Liver (tissue), 9 donors: ENCODE results near the gene WSCD2. TPM values are rescaled to one million over a fixed set of nuclear protein-coding genes. Genes with fewer than 3 reads are reported as not detected.

Experiments used
- DNase-seq: peaks from one replicate; pipeline ENCODE4 v3.0.0-alpha.2; 2017; ENCODE audit warnings: low spot score
- H3K27ac ChIP-seq, 2 donors: one replicate each; pipeline ENCODE4 v1.7.0; 2013; ENCODE audit warnings: inconsistent platforms in 2 of 2, low read length in 2 of 2, control low read depth in 1 of 2, low read depth in 1 of 2, mild to moderate bottlenecking in 1 of 2
- H3K27me3 ChIP-seq, 4 donors: one replicate each; pipeline versions ENCODE4 v1.6.1 to v1.7.0; 2013; ENCODE audit warnings: low read length in 3 of 4, inconsistent platforms in 1 of 4, mild to moderate bottlenecking in 1 of 4, moderate library complexity in 1 of 4; ENCODE audit not compliant: control insufficient read depth in 4 of 4, insufficient read depth in 4 of 4
- H3K36me3 ChIP-seq, 4 donors: one replicate each; pipeline versions ENCODE4 v1.6.1 to v1.7.0; 2013; ENCODE audit warnings: low read length in 3 of 4, mild to moderate bottlenecking in 3 of 4, low read depth in 1 of 4, moderate library complexity in 1 of 4; ENCODE audit not compliant: control insufficient read depth in 4 of 4, insufficient read depth in 3 of 4
- H3K4me1 ChIP-seq, 4 donors: one replicate each; pipeline versions ENCODE4 v1.6.1 to v1.7.0; 2013; ENCODE audit warnings: low read length in 3 of 4, mild to moderate bottlenecking in 3 of 4, moderate library complexity in 1 of 4; ENCODE audit not compliant: control insufficient read depth in 4 of 4, insufficient read depth in 4 of 4
- H3K4me3 ChIP-seq, 3 donors: one replicate each; pipeline versions ENCODE4 v1.6.1 to v1.7.0; 2013; ENCODE audit warnings: low read length in 3 of 3, control low read depth in 1 of 3, low read depth in 1 of 3, mild to moderate bottlenecking in 1 of 3
- H3K9ac ChIP-seq, 2 donors: one replicate each; pipeline ENCODE4 v1.7.0; 2013; ENCODE audit warnings: low read length in 2 of 2, mild to moderate bottlenecking in 2 of 2, moderate library complexity in 2 of 2, control low read depth in 1 of 2, low read depth in 1 of 2
- H3K9me3 ChIP-seq, 4 donors: one replicate each; pipeline versions ENCODE4 v1.6.1 to v1.7.0; 2013; ENCODE audit warnings: low read length in 3 of 4; ENCODE audit not compliant: control insufficient read depth in 4 of 4
- ATF3 ChIP-seq: IDR thresholded peaks from 2 replicates; pipeline ENCODE4 v1.6.1; 2016; ENCODE audit warnings: antibody characterized with exemption
- EGR1 ChIP-seq, 2 donors: IDR thresholded peaks; 2 replicates each; pipeline ENCODE4 v1.6.1; 2016 to 2018; ENCODE audit warnings: antibody characterized with exemption in 2 of 2, low read depth in 2 of 2
- FOXA1 ChIP-seq: IDR thresholded peaks from 2 replicates; pipeline ENCODE4 v1.6.1; 2016; ENCODE audit warnings: antibody characterized with exemption
- FOXA2 ChIP-seq: IDR thresholded peaks from 2 replicates; pipeline ENCODE4 v1.6.1; 2016; ENCODE audit warnings: antibody characterized with exemption
- GABPA ChIP-seq, 2 donors: IDR thresholded peaks in 1 of 2; conservative IDR thresholded peaks in 1 of 2; 2 replicates each; pipeline ENCODE4 v1.6.1; 2016; ENCODE audit warnings: antibody characterized with exemption in 2 of 2, mild to moderate bottlenecking in 1 of 2, moderate library complexity in 1 of 2
- HNF4A ChIP-seq, 2 donors: conservative IDR thresholded peaks; 2 replicates each; pipeline ENCODE4 v1.6.1; 2016; ENCODE audit warnings: antibody characterized with exemption in 2 of 2, mild to moderate bottlenecking in 2 of 2
- HNF4G ChIP-seq: IDR thresholded peaks from 2 replicates; pipeline ENCODE4 v1.6.1; 2016; ENCODE audit warnings: antibody characterized with exemption
- JUND ChIP-seq, 2 donors: IDR thresholded peaks; 2 replicates each; pipeline ENCODE4 v1.6.1; 2016; ENCODE audit warnings: antibody characterized with exemption in 2 of 2
- NR2F2 ChIP-seq: IDR thresholded peaks from 2 replicates; pipeline ENCODE4 v1.6.1; 2016; ENCODE audit warnings: antibody characterized with exemption
- RAD21 ChIP-seq, 2 donors: IDR thresholded peaks; 2 replicates each; pipeline ENCODE4 v1.6.1; 2016; ENCODE audit warnings: antibody characterized with exemption in 2 of 2, mild to moderate bottlenecking in 2 of 2
- REST ChIP-seq: IDR thresholded peaks from 2 replicates; pipeline ENCODE4 v1.6.1; 2016; ENCODE audit warnings: antibody characterized with exemption, mild to moderate bottlenecking
- RXRA ChIP-seq, 2 donors: IDR thresholded peaks; 2 replicates each; pipeline ENCODE4 v1.6.1; 2017 to 2018; ENCODE audit warnings: antibody characterized with exemption in 2 of 2, mild to moderate bottlenecking in 1 of 2
- SP1 ChIP-seq: IDR thresholded peaks from 2 replicates; pipeline ENCODE4 v1.6.1; 2018; ENCODE audit warnings: antibody characterized with exemption, mild to moderate bottlenecking
- TAF1 ChIP-seq: conservative IDR thresholded peaks from 2 replicates; pipeline ENCODE4 v1.6.1; 2016; ENCODE audit warnings: antibody characterized with exemption, mild to moderate bottlenecking
- YY1 ChIP-seq: IDR thresholded peaks from 2 replicates; pipeline ENCODE4 v1.6.1; 2016; ENCODE audit warnings: antibody characterized with exemption, mild to moderate bottlenecking
- ZBTB33 ChIP-seq: IDR thresholded peaks from 2 replicates; pipeline ENCODE4 v1.6.1; 2016; ENCODE audit warnings: antibody characterized with exemption
- WGBS: extraction: QIAGEN DNeasy Blood & Tissue Kit; methylation state at CpG from one replicate; pipeline ENCODE4 v1.1.7; 2013; 5-methylcytosine and 5-hydroxymethylcytosine counted together
- polyA plus RNA-seq, 2 donors: library from polyadenylated mRNA; stranded (reverse) in 1 of 2; unstranded in 1 of 2; fragments of 200-250 nt in 1 of 2; fragments of >200 nt in 1 of 2; fragmentation: Nextera tagmentation in 1 of 2; extraction: Ambion mirVana in 1 of 2; gene quantifications; one replicate each; pipeline versions ENCODE4 v1.2.1 to v1.2.3, GENCODE V29; 2013 to 2015
- total RNA-seq, 2 donors: library from RNA; depleted of rRNA; stranded (reverse); fragments of >200 nt; gene quantifications; one replicate each; pipeline ENCODE4 v1.2.3, GENCODE V29; 2014
- donor health status: healthy.
- donor health status: healthy.
- donor health status: healthy.
- donor health status: healthy.
- donor health status: healthy.

WSCD2 gene
- total and polyA plus RNA-seq, 4 donors, result under 0.01 to 0.09 (median 0.05) TPM; not detected in 1

GRCh38 chr12:108191086-108191485 lies 62.0 kb downstream of the WSCD2 start:
- Histone ChIP-seq H3K27ac (no peak overlapping the region), H3K9ac (no peak overlapping the region), H3K27me3 (no peaks in the 10 kb centered on the region), H3K9me3 (no peaks in the 10 kb centered on the region), H3K36me3 (no peaks in the 10 kb centered on the region), H3K4me1 (no peaks in the 10 kb centered on the region), H3K4me3 (no peak overlapping the region)
- DNase-seq, result no peak
- 57% methylated on average over 2 of the region's 2 CpGs for WGBS
- TF ChIP-seq ATF3, result no peak
- TF ChIP-seq RXRA (IDR thresholded peaks at IDR 0.05), result no peak
- no peak for TF ChIP-seq TAF1

GRCh38 chr12:108191938-108192337 lies 62.9 kb downstream of the WSCD2 start:
- Histone ChIP-seq H3K9ac (no peak overlapping the region), H3K9me3 (no peaks in the 10 kb centered on the region), H3K4me3 (no peak overlapping the region), H3K4me1 (no peaks in the 10 kb centered on the region), H3K27me3 (no peaks in the 10 kb centered on the region), H3K36me3 (no peaks in the 10 kb centered on the region), H3K27ac (no peak overlapping the region)
- no peak for DNase-seq
- TF ChIP-seq FOXA2, result no peak
- no peak for TF ChIP-seq ATF3
- TF ChIP-seq JUND (IDR thresholded peaks at IDR 0.05), result no peak
- TF ChIP-seq YY1, result no peak
- no peak for TF ChIP-seq RAD21 (IDR thresholded peaks at IDR 0.05)
- TF ChIP-seq FOXA1, result no peak
- TF ChIP-seq RXRA (IDR thresholded peaks at IDR 0.05), result no peak
- TF ChIP-seq REST, result no peak
- TF ChIP-seq NR2F2, result no peak
- no peak for TF ChIP-seq TAF1
- TF ChIP-seq GABPA (IDR thresholded peaks at IDR 0.05 in 1 of 2, conservative IDR thresholded peaks at IDR 0.05 in 1 of 2), result no peak
- TF ChIP-seq HNF4A (conservative IDR thresholded peaks at IDR 0.05), result no peak
- no peak for TF ChIP-seq EGR1 (IDR thresholded peaks at IDR 0.05; ENCODE audit: low read depth in 2 of 2)
- 39% methylated on average over 4 of the region's 4 CpGs for WGBS

GRCh38 chr12:108193493-108193892 lies 64.4 kb downstream of the WSCD2 start:
- no peaks in the 10 kb centered on the region for H3K36me3 ChIP-seq
- no peak overlapping the region for H3K9ac ChIP-seq
- no peaks in the 10 kb centered on the region for H3K4me1 ChIP-seq
- no peak for DNase-seq
- H3K27ac ChIP-seq, result no peak overlapping the region
- no peaks in the 10 kb centered on the region for H3K9me3 ChIP-seq
- no peak overlapping the region for H3K4me3 ChIP-seq
- WGBS, result 75% methylated on average over 5 of the region's 5 CpGs
- H3K27me3 ChIP-seq, result no peaks in the 10 kb centered on the region
- TF ChIP-seq EGR1 (IDR thresholded peaks at IDR 0.05; ENCODE audit: low read depth in 2 of 2) (no peak), HNF4G (no peak), RAD21 (IDR thresholded peaks at IDR 0.05) (no peak), TAF1 (no peak), ZBTB33 (no peak), FOXA2 (no peak), SP1 (no peak), JUND (IDR thresholded peaks at IDR 0.05) (no peak), NR2F2 (no peak), RXRA (IDR thresholded peaks at IDR 0.05) (no peak), YY1 (no peak), REST (no peak), GABPA (IDR thresholded peaks at IDR 0.05 in 1 of 2, conservative IDR thresholded peaks at IDR 0.05 in 1 of 2) (no peak), ATF3 (no peak), HNF4A (conservative IDR thresholded peaks at IDR 0.05) (no peak), FOXA1 (no peak)
